H1 (cell line): ENCODE data around the gene IRF2BP2. TPM values are rescaled to one million over a fixed set of nuclear protein-coding genes. Genes with fewer than 3 reads are reported as not detected.
A peak's percentile ranks its signal among the peaks of the same experiment; 100 is the strongest.

Experiments used
- CTCF ChIA-PET: fragments of 300-600 bp; sonication (Branson Sonifier 250); formaldehyde crosslinking; loops from one replicate; lab custom pipeline; 2021; ENCODE audit not compliant: partially characterized antibody; lab: Charles Lee
- POLR2A ChIA-PET: fragments of 300-600 bp; sonication (Branson Sonifier 250); formaldehyde crosslinking; loops from one replicate; lab custom pipeline; 2021; ENCODE audit warnings: inconsistent platforms; ENCODE audit not compliant: partially characterized antibody; lab: Charles Lee
- DNase-seq, 2 experiments: peaks; one replicate each; pipeline versions ENCODE4 v3.0.0 to v3.0.0-alpha.2; 2010 to 2022; ENCODE audit warnings: low spot score in 2 of 2, low read depth in 1 of 2, mixed read lengths in 1 of 2
- FAIRE-seq: peaks from 2 replicates; lab custom pipeline; 2011; peaks lifted over from hg19 to GRCh38; lab: Jason Lieb, UNC
- H2AFZ ChIP-seq: 2 replicates; pipeline ENCODE4 v1.8.1; 2012; ENCODE audit warnings: low read length, inconsistent platforms
- H2AK5ac ChIP-seq: 2 replicates; pipeline ENCODE4 v1.6.1; 2013; ENCODE audit warnings: low read depth, low read length
- H2BK120ac ChIP-seq: replicated peaks from 2 replicates; pipeline ENCODE3; 2013; ENCODE audit warnings: low read depth, low read length, inconsistent platforms
- H2BK12ac ChIP-seq: 2 replicates; pipeline ENCODE4 v1.6.1; 2013; ENCODE audit warnings: low read depth, low read length
- H2BK15ac ChIP-seq: 2 replicates; pipeline ENCODE4 v1.6.1; 2013; ENCODE audit warnings: low read length
- H2BK20ac ChIP-seq: 2 replicates; pipeline ENCODE4 v1.6.1; 2013; ENCODE audit warnings: low read length
- H2BK5ac ChIP-seq: 2 replicates; pipeline ENCODE4 v1.6.1; 2013; ENCODE audit warnings: low read depth, low read length
- H3K14ac ChIP-seq: 2 replicates; pipeline ENCODE4 v1.6.1; 2013; ENCODE audit warnings: inconsistent platforms; ENCODE audit not compliant: insufficient read length
- H3K18ac ChIP-seq: 2 replicates; pipeline ENCODE4 v1.6.1; 2013; ENCODE audit warnings: low read length; ENCODE audit errors: extremely low read depth
- H3K23ac ChIP-seq: 2 replicates; pipeline ENCODE4 v1.6.1; 2013; ENCODE audit warnings: inconsistent platforms; ENCODE audit not compliant: insufficient read length
- H3K23me2 ChIP-seq: 2 replicates; pipeline ENCODE4 v1.6.1; 2013; ENCODE audit warnings: low read depth, low read length
- H3K27ac ChIP-seq: 2 replicates; pipeline ENCODE4 v1.6.1; 2011; ENCODE audit warnings: low read depth, low read length, inconsistent platforms
- H3K27me3 ChIP-seq, 4 experiments: replicated peaks in 1 of 4; 1 replicate in 1 of 4; 2 replicates in 3 of 4; pipeline versions ENCODE4 v1.6.1 to v1.8.1; 2011 to 2013; ENCODE audit warnings: low read length in 3 of 4, mild to moderate bottlenecking in 3 of 4, inconsistent platforms in 2 of 4, mixed read lengths in 2 of 4, moderate library complexity in 1 of 4; ENCODE audit not compliant: control insufficient read depth in 3 of 4, insufficient read depth in 3 of 4; ENCODE audit errors: extremely low read depth in 1 of 4
- H3K36me3 ChIP-seq, 4 experiments: 2 replicates each; pipeline versions ENCODE4 v1.6.1 to v1.8.1; 2011 to 2013; ENCODE audit warnings: mild to moderate bottlenecking in 4 of 4, low read length in 3 of 4, moderate library complexity in 2 of 4, control low read depth in 1 of 4, inconsistent platforms in 1 of 4; ENCODE audit not compliant: insufficient read depth in 4 of 4, control insufficient read depth in 2 of 4
- H3K4ac ChIP-seq: replicated peaks from 2 replicates; pipeline ENCODE3; 2013; ENCODE audit warnings: low read length, low read depth, mixed read lengths, inconsistent platforms; ENCODE audit not compliant: insufficient read length
- H3K4me1 ChIP-seq, 4 experiments: replicated peaks in 1 of 4; 1 replicate in 1 of 4; 2 replicates in 3 of 4; pipeline versions ENCODE4 v1.6.1 to v1.8.1; 2011 to 2013; ENCODE audit warnings: low read length in 3 of 4, inconsistent platforms in 2 of 4, mixed read lengths in 1 of 4; ENCODE audit not compliant: insufficient read depth in 4 of 4, control insufficient read depth in 3 of 4
- H3K4me2 ChIP-seq, 2 experiments: 2 replicates each; pipeline versions ENCODE4 v1.6.1 to v1.8.1; 2011 to 2013; ENCODE audit warnings: low read depth in 2 of 2, low read length in 2 of 2, control low read depth in 1 of 2, inconsistent platforms in 1 of 2, mild to moderate bottlenecking in 1 of 2; ENCODE audit not compliant: insufficient read depth in 1 of 2
- H3K4me3 ChIP-seq, 4 experiments: fragments of 200-600, 300-600 bp in 1 of 4; sonication (generic), shearing (Covaris generic), sonication (Bioruptor Twin) in 1 of 4; 2 replicates each; pipeline versions ENCODE4 v1.5.1 to v1.8.1; 2011 to 2016; ENCODE audit warnings: low read length in 4 of 4, low read depth in 3 of 4, control low read depth in 2 of 4, inconsistent platforms in 2 of 4, mild to moderate bottlenecking in 2 of 4, mixed read lengths in 1 of 4, moderate library complexity in 1 of 4; ENCODE audit not compliant: insufficient read depth in 2 of 4; ENCODE audit errors: extremely low read depth in 1 of 4
- H3K56ac ChIP-seq: replicated peaks from 2 replicates; pipeline ENCODE3; 2013; ENCODE audit warnings: low read depth, mild to moderate bottlenecking, mixed read lengths, low read length, inconsistent platforms; ENCODE audit not compliant: insufficient read length
- H3K79me1 ChIP-seq: 2 replicates; pipeline ENCODE4 v1.6.1; 2013; ENCODE audit warnings: low read depth, low read length, control low read depth
- H3K79me2 ChIP-seq, 2 experiments: 2 replicates each; pipeline versions ENCODE4 v1.6.1 to v1.8.1; 2012 to 2013; ENCODE audit warnings: low read length in 2 of 2, mild to moderate bottlenecking in 2 of 2, inconsistent platforms in 1 of 2; ENCODE audit not compliant: insufficient read depth in 2 of 2, control insufficient read depth in 1 of 2
- H3K9ac ChIP-seq, 4 experiments: replicated peaks in 1 of 4; 1 replicate in 1 of 4; 2 replicates in 3 of 4; pipeline versions ENCODE4 v1.6.1 to v1.8.1; 2011 to 2013; ENCODE audit warnings: low read depth in 3 of 4, low read length in 3 of 4, control low read depth in 2 of 4, mild to moderate bottlenecking in 2 of 4, moderate library complexity in 2 of 4, inconsistent platforms in 1 of 4; ENCODE audit errors: extremely low read depth in 1 of 4
- H3K9me3 ChIP-seq, 2 experiments: 2 replicates each; pipeline versions ENCODE4 v1.6.1 to v1.8.1; 2012 to 2013; ENCODE audit warnings: mild to moderate bottlenecking in 2 of 2, moderate library complexity in 2 of 2, control low read depth in 1 of 2, inconsistent platforms in 1 of 2, low read depth in 1 of 2, low read length in 1 of 2, mixed read lengths in 1 of 2; ENCODE audit not compliant: insufficient read depth in 2 of 2
- H4K20me1 ChIP-seq, 2 experiments: replicated peaks in 1 of 2; 2 replicates each; pipeline versions ENCODE3 to v1.8.1; 2011 to 2013; ENCODE audit warnings: inconsistent platforms in 2 of 2, low read length in 2 of 2, mild to moderate bottlenecking in 1 of 2; ENCODE audit not compliant: insufficient read depth in 2 of 2, control insufficient read depth in 1 of 2
- H4K5ac ChIP-seq: 2 replicates; pipeline ENCODE4 v1.6.1; 2013; ENCODE audit warnings: low read length, low read depth, mixed read lengths, inconsistent platforms; ENCODE audit not compliant: insufficient read length
- H4K8ac ChIP-seq: 2 replicates; pipeline ENCODE4 v1.8.0; 2013; ENCODE audit warnings: mild to moderate bottlenecking, moderate library complexity, low read length, inconsistent platforms; ENCODE audit not compliant: insufficient read depth; ENCODE audit errors: extremely low read depth
- H4K91ac ChIP-seq: replicated peaks from 2 replicates; pipeline ENCODE3; 2013; ENCODE audit warnings: low read length, mixed read lengths, inconsistent platforms; ENCODE audit not compliant: insufficient read length
- GABPA ChIP-seq: IDR thresholded peaks from 2 replicates; pipeline ENCODE4 v1.6.1; 2011; ENCODE audit warnings: mild to moderate bottlenecking, low read length, moderate library complexity, borderline replicate concordance; ENCODE audit not compliant: insufficient read depth
- RAD21 ChIP-seq, 2 experiments: IDR thresholded peaks in 1 of 2; conservative IDR thresholded peaks in 1 of 2; 2 replicates each; pipeline ENCODE4 v1.6.1; 2011; ENCODE audit warnings: low read depth in 2 of 2, low read length in 2 of 2, improper control_type of control experiment in 1 of 2, inconsistent platforms in 1 of 2, mild to moderate bottlenecking in 1 of 2, moderate library complexity in 1 of 2
- WGBS, 2 experiments: shearing (Covaris generic) in 1 of 2; methylation state at CpG; one replicate each; pipeline versions ENCODE4 v1.1.6 to v1.1.7; 2013 to 2015; ENCODE audit warnings: low lambda C conversion rate in 2 of 2, mixed read lengths in 2 of 2, inconsistent platforms in 1 of 2, low coverage in 1 of 2, missing lambda C conversion rate in 1 of 2; ENCODE audit not compliant: insufficient replicate concordance in 2 of 2, insufficient coverage in 1 of 2, insufficient read length in 1 of 2; ENCODE audit errors: extremely low coverage in 1 of 2, missing lambda C conversion rate in 1 of 2; 5-methylcytosine and 5-hydroxymethylcytosine counted together
- polyA plus RNA-seq, 7 experiments: library from polyadenylated mRNA; depleted of rRNA in 3 of 7; stranded (reverse) in 5 of 7; unstranded in 2 of 7; fragments of >200 nt in 5 of 7; fragments of 200-250 nt in 2 of 7; gene quantifications; 1 replicate in 5 of 7; 2 replicates in 1 of 7; 4 replicates in 1 of 7; pipeline versions ENCODE4 v1.2.1 to v1.2.3, GENCODE V29; 2011 to 2013; ENCODE audit warnings: missing spikeins in 2 of 7, mixed read lengths in 2 of 7
- total RNA-seq: library from RNA; stranded (reverse); fragmentation: NEBNext Ultra II Directional; extraction: Animal tissue kit (Norgen Biotek cat#: 25700); gene quantifications from 2 replicates; pipeline ENCODE4 v1.2.1, GENCODE V29; 2021
- TF ChIP-seq, protein P1 (sequence below), 3 experiments: IDR thresholded peaks; 1 replicate in 2 of 3; 2 replicates in 1 of 3; pipeline versions ENCODE4 v1.5.1 to v1.6.1; 2011; ENCODE audit warnings: low read length in 3 of 3, mild to moderate bottlenecking in 3 of 3, inconsistent platforms in 2 of 3, low read depth in 1 of 3, moderate library complexity in 1 of 3; ENCODE audit not compliant: insufficient read depth in 1 of 3; ENCODE audit errors: control extremely low read depth in 1 of 3

IRF2BP2 gene
- total and polyA plus RNA-seq, 2 of the 8 experiments (the other 6 are each of a cell fraction or from before 2014, with no cell fraction given), result 24.9 to 67.5 TPM

DNA sequence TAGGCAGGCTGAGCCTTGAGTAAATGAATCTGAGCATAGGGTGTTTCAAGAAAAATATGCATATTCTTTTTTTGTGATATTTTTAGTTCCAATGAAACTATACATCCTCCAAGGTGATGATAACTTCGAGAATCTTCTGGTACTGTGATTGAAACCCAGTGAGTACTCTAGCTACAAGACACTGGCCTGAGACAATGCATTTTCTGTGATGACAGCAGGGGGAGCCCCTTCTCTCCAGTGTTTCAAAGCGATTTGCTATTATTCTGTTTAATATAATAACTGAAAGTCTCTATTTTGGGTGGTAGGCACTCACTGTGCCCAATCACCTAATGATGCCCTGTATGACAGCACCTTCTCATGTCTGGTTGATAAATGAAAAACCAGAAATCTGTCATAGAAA, 12.1 kb downstream of the IRF2BP2 start:
- peaks cover 0 to 9% of the 10 kb centered on the region in 2 experiments; a peak in 2 of 4 replicates for H3K79me2 ChIP-seq
- H2AFZ ChIP-seq, result no peak overlapping the region
- no peaks in the 10 kb centered on the region for H3K79me1 ChIP-seq
- H4K91ac ChIP-seq, result no peak overlapping the region
- H3K27ac ChIP-seq, result no peak overlapping the region
- no peak overlapping the region for H4K5ac ChIP-seq
- H3K27me3 ChIP-seq, result no peaks in the 10 kb centered on the region
- H3K23ac ChIP-seq, result no peak overlapping the region
- H2BK120ac ChIP-seq, result no peak overlapping the region
- H3K4me2 ChIP-seq, result no peak overlapping the region
- no peak overlapping the region for H2BK5ac ChIP-seq
- H4K8ac ChIP-seq, result no peak overlapping the region
- H3K4me1 ChIP-seq, result peaks cover 3 to 13% (median 8%) of the 10 kb centered on the region in 4 experiments; a peak in 6 of 7 replicates
- TF ChIP-seq, protein P1, sequence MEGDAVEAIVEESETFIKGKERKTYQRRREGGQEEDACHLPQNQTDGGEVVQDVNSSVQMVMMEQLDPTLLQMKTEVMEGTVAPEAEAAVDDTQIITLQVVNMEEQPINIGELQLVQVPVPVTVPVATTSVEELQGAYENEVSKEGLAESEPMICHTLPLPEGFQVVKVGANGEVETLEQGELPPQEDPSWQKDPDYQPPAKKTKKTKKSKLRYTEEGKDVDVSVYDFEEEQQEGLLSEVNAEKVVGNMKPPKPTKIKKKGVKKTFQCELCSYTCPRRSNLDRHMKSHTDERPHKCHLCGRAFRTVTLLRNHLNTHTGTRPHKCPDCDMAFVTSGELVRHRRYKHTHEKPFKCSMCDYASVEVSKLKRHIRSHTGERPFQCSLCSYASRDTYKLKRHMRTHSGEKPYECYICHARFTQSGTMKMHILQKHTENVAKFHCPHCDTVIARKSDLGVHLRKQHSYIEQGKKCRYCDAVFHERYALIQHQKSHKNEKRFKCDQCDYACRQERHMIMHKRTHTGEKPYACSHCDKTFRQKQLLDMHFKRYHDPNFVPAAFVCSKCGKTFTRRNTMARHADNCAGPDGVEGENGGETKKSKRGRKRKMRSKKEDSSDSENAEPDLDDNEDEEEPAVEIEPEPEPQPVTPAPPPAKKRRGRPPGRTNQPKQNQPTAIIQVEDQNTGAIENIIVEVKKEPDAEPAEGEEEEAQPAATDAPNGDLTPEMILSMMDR (IDR thresholded peaks at IDR 0.05; ENCODE audit: control extremely low read depth in 1 of 3, insufficient read depth in 1 of 3, low read depth in 1 of 3, low read length in 3 of 3), result peak in 2 of 3 experiments; percentile 44 to 63; a peak in 3 of 4 replicates
- TF ChIP-seq GABPA (no peak), RAD21 (IDR thresholded peaks at IDR 0.05 in 1 of 2, conservative IDR thresholded peaks at IDR 0.05 in 1 of 2; ENCODE audit: low read depth in 2 of 2, low read length in 2 of 2) (peak; percentile 58 to 69)
- H2BK15ac ChIP-seq, result no peak overlapping the region
- H3K9me3 ChIP-seq, result peaks cover 0 to 3% of the 10 kb centered on the region in 2 experiments; a peak in 1 of 4 replicates
- DNase-seq, result no peak
- no peak overlapping the region for H3K9ac ChIP-seq
- H3K56ac ChIP-seq, result no peak overlapping the region
- no peak overlapping the region for H3K4ac ChIP-seq
- ChIA-PET CTCF (interaction anchor here (0.6 to 2.2 kb wide), 26 partner anchors 9 to 496 kb away, joined by 3 to 9 read pairs (median 4); no protein-coding TSS in a partner anchor), POLR2A (interaction anchor here (1.3 to 3.0 kb wide), 2 partner anchors 9 to 14 kb away, joined by 4 to 12 read pairs; no protein-coding TSS in a partner anchor)
- H2BK20ac ChIP-seq, result no peak overlapping the region
- FAIRE-seq, result no peak
- no peaks in the 10 kb centered on the region; the same call in 1 of the 2 replicates for H3K23me2 ChIP-seq
- H3K14ac ChIP-seq, result no peak overlapping the region
- H2BK12ac ChIP-seq, result no peak overlapping the region
- no peaks in the 10 kb centered on the region for H4K20me1 ChIP-seq
- H2AK5ac ChIP-seq, result no peak overlapping the region
- 60% methylated on average over 2 of the region's 2 CpGs; no CpG with 5 or more reads in 1 of the 2 experiments for WGBS, 2 experiments
- peaks cover 0 to 6% (median 0%) of the 10 kb centered on the region in 4 experiments; a peak in 1 of 8 replicates for H3K36me3 ChIP-seq
- H3K18ac ChIP-seq, result no peak overlapping the region
- H3K4me3 ChIP-seq, result no peak overlapping the region
